HepG2 (cell line): Measurements from ENCODE around the gene STX5. TPM values are rescaled to one million over a fixed set of nuclear protein-coding genes. Genes with fewer than 3 reads are reported as not detected.

Source experiments
- CSRNP1 ChIP-seq: sonication (generic); formaldehyde crosslinking; IDR thresholded peaks from 2 replicates; pipeline ENCODE4 v1.8.1; 2023; ENCODE audit warnings: mild to moderate bottlenecking, missing genetic modification reagents
- ELF1 ChIP-seq: sonication (generic); formaldehyde crosslinking; IDR thresholded peaks from 2 replicates; pipeline ENCODE4 v1.4.0; 2020; ENCODE audit warnings: missing genetic modification reagents
- KDM5A ChIP-seq: fragments of 200-600 bp; sonication (generic); IDR thresholded peaks from 2 replicates; pipeline ENCODE4 v1.7.0; 2018; ENCODE audit warnings: antibody characterized with exemption, mild to moderate bottlenecking, low read length, borderline replicate concordance
- NFE2L2 ChIP-seq: fragments of 150-350 bp; IDR thresholded peaks from 2 replicates; pipeline ENCODE4 v1.6.1; 2014; ENCODE audit warnings: low read length
- POGK ChIP-seq: sonication (generic); formaldehyde crosslinking; conservative IDR thresholded peaks from 2 replicates; pipeline ENCODE4 v1.8.0; 2022; ENCODE audit warnings: mild to moderate bottlenecking, moderate library complexity, missing genetic modification reagents
- RARG ChIP-seq: sonication (generic); formaldehyde crosslinking; IDR thresholded peaks from 2 replicates; pipeline ENCODE4 v1.4.0; 2020; ENCODE audit warnings: low read depth, mild to moderate bottlenecking, missing genetic modification reagents
- SAP130 ChIP-seq: IDR thresholded peaks from 2 replicates; pipeline ENCODE4 v1.6.1; 2016; ENCODE audit warnings: low read depth
- TERF1 ChIP-seq: sonication (generic); formaldehyde crosslinking; IDR thresholded peaks from 2 replicates; pipeline ENCODE4 v1.8.0; 2022; ENCODE audit warnings: mild to moderate bottlenecking, missing genetic modification reagents, moderate library complexity
- ZNF205 ChIP-seq: IDR thresholded peaks from 2 replicates; pipeline ENCODE4 v1.6.1; 2018; ENCODE audit warnings: missing biosample characterization, missing genetic modification reagents
- ZNF382 ChIP-seq: sonication (generic); formaldehyde crosslinking; IDR thresholded peaks from 2 replicates; pipeline ENCODE4 v1.5.0; 2020; ENCODE audit warnings: missing genetic modification reagents, mild to moderate bottlenecking, borderline replicate concordance
- ZNF430 ChIP-seq: sonication (generic); formaldehyde crosslinking; IDR thresholded peaks from 2 replicates; pipeline ENCODE4 v1.9.0; 2021; ENCODE audit warnings: mild to moderate bottlenecking, missing genetic modification reagents
- ZNF431 ChIP-seq: sonication (generic); formaldehyde crosslinking; IDR thresholded peaks from 2 replicates; pipeline ENCODE4 v1.9.0; 2022; ENCODE audit warnings: missing genetic modification reagents, low read depth, mild to moderate bottlenecking, borderline replicate concordance
- ZNF543 ChIP-seq: sonication (generic); formaldehyde crosslinking; IDR thresholded peaks from 2 replicates; pipeline ENCODE4 v1.4.0; 2020; ENCODE audit warnings: mild to moderate bottlenecking, missing genetic modification reagents
- ZNF569 ChIP-seq: sonication (generic); formaldehyde crosslinking; IDR thresholded peaks from 2 replicates; pipeline ENCODE4 v1.5.0; 2020; ENCODE audit warnings: mild to moderate bottlenecking, missing genetic modification reagents, moderate library complexity, borderline replicate concordance
- polyA plus RNA-seq, 8 experiments: library from polyadenylated mRNA; depleted of rRNA in 3 of 8; stranded (reverse) in 7 of 8; unstranded in 1 of 8; fragments of >200 nt; fragmentation: Illumina TruSeq in 4 of 8; extraction: Trizol in 4 of 8; gene quantifications; 2 replicates each; pipeline versions ENCODE4 v1.2.1 to v1.2.3, GENCODE V29; 2011 to 2016; ENCODE audit warnings: low read depth in 4 of 8, missing spikeins in 1 of 8, mixed read lengths in 1 of 8; ENCODE audit not compliant: insufficient read depth in 1 of 8
- total RNA-seq, 5 experiments: library from RNA; depleted of rRNA; stranded (reverse); fragments of >200 nt; fragmentation: Illumina TruSeq; extraction: Trizol; gene quantifications; 2 replicates each; pipeline ENCODE4 v1.2.3, GENCODE V29; 2016; ENCODE audit warnings: low read depth in 1 of 5
- TF ChIP-seq, protein P1 (sequence below): sonication (generic); formaldehyde crosslinking; IDR thresholded peaks from 2 replicates; pipeline ENCODE4 v1.4.0; 2020; ENCODE audit warnings: missing genetic modification reagents
- TF ChIP-seq, protein P2 (sequence below): sonication (generic); formaldehyde crosslinking; IDR thresholded peaks from 2 replicates; pipeline ENCODE4 v1.4.0; 2020; ENCODE audit warnings: missing genetic modification reagents

The STX5 gene
- total and polyA plus RNA-seq, 2 of the 13 experiments (the other 11 are each of a cell fraction or from before 2014, with no cell fraction given): 26.9 to 30.0 TPM

GRCh38 chr11:62880803-62881578 lies 49.1 kb upstream of the STX5 start, which contains the start of gene SLC3A2 (continued):
- TF ChIP-seq ZNF431 (CRISPR knock-in tag) (peak; percentile 88), KDM5A (no peak), NFE2L2 (no peak), POGK (peak; percentile 81; the same call in 1 of the 2 replicates), ZNF543 (CRISPR knock-in tag) (0 out of 2 replicates have a peak, but pooled peaks have one; percentile 52), ZNF382 (CRISPR knock-in tag) (no peak), RARG (CRISPR knock-in tag) (no peak), ZNF569 (CRISPR knock-in tag) (no peak), CSRNP1 (peak; percentile 92; the same call in 1 of the 2 replicates), ZNF430 (CRISPR knock-in tag) (no peak), SAP130 (CRISPR knock-in tag) (peak; percentile 87), TERF1 (CRISPR knock-in tag) (no peak), ZNF205 (CRISPR knock-in tag) (peak; percentile 61; the same call in 1 of the 2 replicates), ELF1 (CRISPR knock-in tag) (no peak; the same call in 1 of the 2 replicates)
- TF ChIP-seq, protein P1, sequence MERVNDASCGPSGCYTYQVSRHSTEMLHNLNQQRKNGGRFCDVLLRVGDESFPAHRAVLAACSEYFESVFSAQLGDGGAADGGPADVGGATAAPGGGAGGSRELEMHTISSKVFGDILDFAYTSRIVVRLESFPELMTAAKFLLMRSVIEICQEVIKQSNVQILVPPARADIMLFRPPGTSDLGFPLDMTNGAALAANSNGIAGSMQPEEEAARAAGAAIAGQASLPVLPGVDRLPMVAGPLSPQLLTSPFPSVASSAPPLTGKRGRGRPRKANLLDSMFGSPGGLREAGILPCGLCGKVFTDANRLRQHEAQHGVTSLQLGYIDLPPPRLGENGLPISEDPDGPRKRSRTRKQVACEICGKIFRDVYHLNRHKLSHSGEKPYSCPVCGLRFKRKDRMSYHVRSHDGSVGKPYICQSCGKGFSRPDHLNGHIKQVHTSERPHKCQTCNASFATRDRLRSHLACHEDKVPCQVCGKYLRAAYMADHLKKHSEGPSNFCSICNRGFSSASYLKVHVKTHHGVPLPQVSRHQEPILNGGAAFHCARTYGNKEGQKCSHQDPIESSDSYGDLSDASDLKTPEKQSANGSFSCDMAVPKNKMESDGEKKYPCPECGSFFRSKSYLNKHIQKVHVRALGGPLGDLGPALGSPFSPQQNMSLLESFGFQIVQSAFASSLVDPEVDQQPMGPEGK (CRISPR knock-in tag): peak; percentile 46; the same call in 1 of the 2 replicates
- TF ChIP-seq, protein P2, sequence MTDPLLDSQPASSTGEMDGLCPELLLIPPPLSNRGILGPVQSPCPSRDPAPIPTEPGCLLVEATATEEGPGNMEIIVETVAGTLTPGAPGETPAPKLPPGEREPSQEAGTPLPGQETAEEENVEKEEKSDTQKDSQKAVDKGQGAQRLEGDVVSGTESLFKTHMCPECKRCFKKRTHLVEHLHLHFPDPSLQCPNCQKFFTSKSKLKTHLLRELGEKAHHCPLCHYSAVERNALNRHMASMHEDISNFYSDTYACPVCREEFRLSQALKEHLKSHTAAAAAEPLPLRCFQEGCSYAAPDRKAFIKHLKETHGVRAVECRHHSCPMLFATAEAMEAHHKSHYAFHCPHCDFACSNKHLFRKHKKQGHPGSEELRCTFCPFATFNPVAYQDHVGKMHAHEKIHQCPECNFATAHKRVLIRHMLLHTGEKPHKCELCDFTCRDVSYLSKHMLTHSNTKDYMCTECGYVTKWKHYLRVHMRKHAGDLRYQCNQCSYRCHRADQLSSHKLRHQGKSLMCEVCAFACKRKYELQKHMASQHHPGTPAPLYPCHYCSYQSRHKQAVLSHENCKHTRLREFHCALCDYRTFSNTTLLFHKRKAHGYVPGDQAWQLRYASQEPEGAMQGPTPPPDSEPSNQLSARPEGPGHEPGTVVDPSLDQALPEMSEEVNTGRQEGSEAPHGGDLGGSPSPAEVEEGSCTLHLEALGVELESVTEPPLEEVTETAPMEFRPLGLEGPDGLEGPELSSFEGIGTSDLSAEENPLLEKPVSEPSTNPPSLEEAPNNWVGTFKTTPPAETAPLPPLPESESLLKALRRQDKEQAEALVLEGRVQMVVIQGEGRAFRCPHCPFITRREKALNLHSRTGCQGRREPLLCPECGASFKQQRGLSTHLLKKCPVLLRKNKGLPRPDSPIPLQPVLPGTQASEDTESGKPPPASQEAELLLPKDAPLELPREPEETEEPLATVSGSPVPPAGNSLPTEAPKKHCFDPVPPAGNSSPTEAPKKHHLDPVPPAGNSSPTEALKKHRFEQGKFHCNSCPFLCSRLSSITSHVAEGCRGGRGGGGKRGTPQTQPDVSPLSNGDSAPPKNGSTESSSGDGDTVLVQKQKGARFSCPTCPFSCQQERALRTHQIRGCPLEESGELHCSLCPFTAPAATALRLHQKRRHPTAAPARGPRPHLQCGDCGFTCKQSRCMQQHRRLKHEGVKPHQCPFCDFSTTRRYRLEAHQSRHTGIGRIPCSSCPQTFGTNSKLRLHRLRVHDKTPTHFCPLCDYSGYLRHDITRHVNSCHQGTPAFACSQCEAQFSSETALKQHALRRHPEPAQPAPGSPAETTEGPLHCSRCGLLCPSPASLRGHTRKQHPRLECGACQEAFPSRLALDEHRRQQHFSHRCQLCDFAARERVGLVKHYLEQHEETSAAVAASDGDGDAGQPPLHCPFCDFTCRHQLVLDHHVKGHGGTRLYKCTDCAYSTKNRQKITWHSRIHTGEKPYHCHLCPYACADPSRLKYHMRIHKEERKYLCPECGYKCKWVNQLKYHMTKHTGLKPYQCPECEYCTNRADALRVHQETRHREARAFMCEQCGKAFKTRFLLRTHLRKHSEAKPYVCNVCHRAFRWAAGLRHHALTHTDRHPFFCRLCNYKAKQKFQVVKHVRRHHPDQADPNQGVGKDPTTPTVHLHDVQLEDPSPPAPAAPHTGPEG: no peak
